ENCODE measurements around the gene FAM120B. TPM values are rescaled to one million over a fixed set of nuclear protein-coding genes. Genes with fewer than 3 reads are reported as not detected.

Gene FAM120B
- total RNA-seq, 4 donors from 2014 or later, result 25.0 to 32.8 (median 27.5) TPM

GRCh38 chr6:170383466-170384035 lies 77.0 kb downstream of the FAM120B start:
- TF ChIP-seq, protein P1, sequence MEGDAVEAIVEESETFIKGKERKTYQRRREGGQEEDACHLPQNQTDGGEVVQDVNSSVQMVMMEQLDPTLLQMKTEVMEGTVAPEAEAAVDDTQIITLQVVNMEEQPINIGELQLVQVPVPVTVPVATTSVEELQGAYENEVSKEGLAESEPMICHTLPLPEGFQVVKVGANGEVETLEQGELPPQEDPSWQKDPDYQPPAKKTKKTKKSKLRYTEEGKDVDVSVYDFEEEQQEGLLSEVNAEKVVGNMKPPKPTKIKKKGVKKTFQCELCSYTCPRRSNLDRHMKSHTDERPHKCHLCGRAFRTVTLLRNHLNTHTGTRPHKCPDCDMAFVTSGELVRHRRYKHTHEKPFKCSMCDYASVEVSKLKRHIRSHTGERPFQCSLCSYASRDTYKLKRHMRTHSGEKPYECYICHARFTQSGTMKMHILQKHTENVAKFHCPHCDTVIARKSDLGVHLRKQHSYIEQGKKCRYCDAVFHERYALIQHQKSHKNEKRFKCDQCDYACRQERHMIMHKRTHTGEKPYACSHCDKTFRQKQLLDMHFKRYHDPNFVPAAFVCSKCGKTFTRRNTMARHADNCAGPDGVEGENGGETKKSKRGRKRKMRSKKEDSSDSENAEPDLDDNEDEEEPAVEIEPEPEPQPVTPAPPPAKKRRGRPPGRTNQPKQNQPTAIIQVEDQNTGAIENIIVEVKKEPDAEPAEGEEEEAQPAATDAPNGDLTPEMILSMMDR (IDR thresholded peaks at IDR 0.05; ENCODE audit: low read depth), result no peak

GRCh38 chr6:170385506-170385905 lies 78.9 kb downstream of the FAM120B start:
- TF ChIP-seq, protein P1 (IDR thresholded peaks at IDR 0.05; ENCODE audit: low read depth), result no peak

GRCh38 chr6:170388113-170388512 lies 81.6 kb downstream of the FAM120B start:
- TF ChIP-seq, protein P1 (IDR thresholded peaks at IDR 0.05; ENCODE audit: low read depth), result no peak

DNA sequence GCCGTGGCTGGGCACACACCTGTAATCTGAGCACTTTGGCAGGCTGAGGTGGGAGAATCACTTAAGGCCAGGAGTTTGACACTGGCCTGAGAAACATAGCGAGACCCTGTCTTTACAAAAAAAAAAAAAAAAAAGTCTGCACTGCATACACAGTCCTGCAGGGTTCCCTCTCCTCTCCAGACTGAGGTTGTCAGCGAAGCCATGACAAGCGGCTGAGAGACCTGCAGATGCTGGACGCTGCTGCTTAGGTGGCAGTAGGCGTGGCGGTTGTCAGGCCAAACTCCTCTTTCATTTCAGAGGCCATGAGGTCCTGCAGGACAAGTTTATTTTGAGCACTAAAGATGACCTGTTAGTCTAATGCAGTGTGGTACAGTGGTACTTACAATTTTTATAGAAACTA lies 86.5 kb downstream of the FAM120B start:
- TF ChIP-seq, protein P1 (IDR thresholded peaks at IDR 0.05; ENCODE audit: low read depth), result no peak

GRCh38 chr6:170393807-170394399 lies 87.3 kb downstream of the FAM120B start:
- TF ChIP-seq, protein P1 (IDR thresholded peaks at IDR 0.05; ENCODE audit: low read depth), result no peak

DNA sequence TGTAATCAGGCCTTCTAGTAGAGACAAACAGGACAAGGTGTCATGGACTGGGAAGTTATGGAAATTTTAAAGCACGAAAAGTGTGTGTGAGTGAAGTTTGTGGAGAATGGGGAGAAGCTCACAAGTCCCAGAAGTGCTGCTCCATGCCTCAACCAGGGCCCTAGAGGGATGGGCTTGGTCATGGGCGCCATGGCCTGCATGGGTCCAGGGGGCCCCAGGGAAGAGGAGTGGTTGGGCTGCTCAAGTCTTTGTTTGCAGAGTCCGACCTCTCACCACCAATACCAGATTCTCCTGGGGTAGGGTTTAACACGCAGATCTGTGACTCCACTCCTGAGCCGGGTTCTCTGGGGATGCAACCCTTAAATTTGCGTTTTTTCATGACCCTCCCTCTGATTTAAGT lies 88.4 kb downstream of the FAM120B start:
- TF ChIP-seq, protein P1 (IDR thresholded peaks at IDR 0.05; ENCODE audit: low read depth), result no peak

DNA sequence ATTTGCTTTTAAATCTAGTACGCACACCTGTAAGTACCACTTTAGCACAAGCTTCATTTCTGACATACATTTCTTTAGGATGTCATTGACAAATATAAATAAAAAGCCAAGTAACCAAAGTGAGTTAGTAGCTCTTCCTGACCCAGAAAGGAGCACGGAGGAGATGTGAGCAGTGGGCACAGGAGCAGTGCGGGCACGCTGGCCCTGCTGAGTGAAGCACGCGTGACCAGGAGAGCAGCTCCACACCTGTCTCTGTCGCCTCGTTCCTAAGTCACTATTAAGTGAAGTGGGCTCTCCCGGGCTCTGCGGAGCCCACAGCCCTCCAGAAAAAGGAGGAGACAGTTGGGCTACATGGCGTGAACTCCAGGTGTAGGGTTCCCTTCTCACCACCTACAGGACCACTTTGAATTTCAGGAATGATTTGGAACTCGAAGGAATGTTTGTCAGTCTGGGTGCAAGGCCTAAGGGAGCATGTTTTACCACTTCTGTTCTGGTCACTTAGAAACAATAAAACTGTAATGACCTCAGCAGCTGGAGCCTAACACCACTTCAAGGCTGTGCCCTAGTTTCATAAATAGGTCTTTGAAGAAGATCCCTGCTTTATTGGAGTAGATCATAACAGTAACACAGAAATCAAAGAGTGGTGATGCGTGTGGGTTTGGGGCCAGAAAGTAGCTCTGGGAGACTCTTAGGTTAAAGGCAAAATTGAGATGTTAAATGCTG lies 95.9 kb downstream of the FAM120B start:
- TF ChIP-seq, protein P1 (IDR thresholded peaks at IDR 0.05; ENCODE audit: low read depth), result no peak

Measured in subcutaneous adipose tissue (tissue), 4 donors.